Adrenal gland (tissue), 5 donors: ENCODE measurements around the gene PXT1.

Experiments
- POLR2A ChIP-seq, 2 donors: fragments of 450-650 bp; IDR thresholded peaks; one replicate each; pipeline ENCODE4 v1.6.1; 2017; ENCODE audit warnings: antibody characterized with exemption in 2 of 2, mild to moderate bottlenecking in 2 of 2, moderate library complexity in 1 of 2
- TF ChIP-seq, protein P1 (sequence below), 6 experiments: fragments of 450-650 bp in 4 of 6; fragments of 200-600 bp in 2 of 6; sonication (generic) in 1 of 6; IDR thresholded peaks; 1 replicate in 5 of 6; 2 replicates in 1 of 6; pipeline versions ENCODE4 v1.5.1 to v1.8.0; 2016 to 2021; ENCODE audit warnings: antibody characterized with exemption in 6 of 6, mild to moderate bottlenecking in 2 of 6, moderate library complexity in 1 of 6
- donor health status: DM: no; HTN: no; CAD: no.

DNA sequence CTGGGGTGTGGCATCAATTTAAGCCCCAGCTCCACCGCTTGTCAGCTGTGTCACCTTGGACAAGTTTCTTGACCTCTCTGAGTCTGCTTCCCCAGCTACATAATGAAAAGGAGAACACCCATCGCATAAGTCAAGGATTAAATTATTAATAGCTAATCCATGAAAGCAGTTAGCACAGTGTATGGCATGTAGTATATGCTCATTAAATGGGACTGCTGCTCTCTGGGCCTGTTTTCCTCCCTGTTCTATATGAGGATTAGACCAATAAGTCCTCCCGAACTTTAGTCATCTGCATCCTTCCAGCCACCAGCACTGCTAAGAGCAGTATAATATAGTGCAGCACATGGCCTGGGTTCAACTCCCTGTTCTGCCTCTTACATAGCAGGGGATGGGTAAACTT, 74.9 kb downstream of the PXT1 start:
- no peak for TF ChIP-seq POLR2A (IDR thresholded peaks at IDR 0.05)
- TF ChIP-seq, protein P1, sequence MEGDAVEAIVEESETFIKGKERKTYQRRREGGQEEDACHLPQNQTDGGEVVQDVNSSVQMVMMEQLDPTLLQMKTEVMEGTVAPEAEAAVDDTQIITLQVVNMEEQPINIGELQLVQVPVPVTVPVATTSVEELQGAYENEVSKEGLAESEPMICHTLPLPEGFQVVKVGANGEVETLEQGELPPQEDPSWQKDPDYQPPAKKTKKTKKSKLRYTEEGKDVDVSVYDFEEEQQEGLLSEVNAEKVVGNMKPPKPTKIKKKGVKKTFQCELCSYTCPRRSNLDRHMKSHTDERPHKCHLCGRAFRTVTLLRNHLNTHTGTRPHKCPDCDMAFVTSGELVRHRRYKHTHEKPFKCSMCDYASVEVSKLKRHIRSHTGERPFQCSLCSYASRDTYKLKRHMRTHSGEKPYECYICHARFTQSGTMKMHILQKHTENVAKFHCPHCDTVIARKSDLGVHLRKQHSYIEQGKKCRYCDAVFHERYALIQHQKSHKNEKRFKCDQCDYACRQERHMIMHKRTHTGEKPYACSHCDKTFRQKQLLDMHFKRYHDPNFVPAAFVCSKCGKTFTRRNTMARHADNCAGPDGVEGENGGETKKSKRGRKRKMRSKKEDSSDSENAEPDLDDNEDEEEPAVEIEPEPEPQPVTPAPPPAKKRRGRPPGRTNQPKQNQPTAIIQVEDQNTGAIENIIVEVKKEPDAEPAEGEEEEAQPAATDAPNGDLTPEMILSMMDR (IDR thresholded peaks at IDR 0.05): no peak
